HG03039 (cell line): ENCODE data around the gene PSMG3.
"Not testable (repeated sequence)": the region's sequence is repeated elsewhere in the genome, so short reads cannot be mapped to it uniquely, and the experiment has no call there.

Source experiments
- ATAC-seq: cut with Tn5 transposase; IDR thresholded peaks from one replicate; pipeline ENCODE4 v1.9.1; 2021; ENCODE audit warnings: mild to moderate bottlenecking, moderate library complexity; ENCODE audit not compliant: unreplicated experiment

PSMG3 gene

DNA sequence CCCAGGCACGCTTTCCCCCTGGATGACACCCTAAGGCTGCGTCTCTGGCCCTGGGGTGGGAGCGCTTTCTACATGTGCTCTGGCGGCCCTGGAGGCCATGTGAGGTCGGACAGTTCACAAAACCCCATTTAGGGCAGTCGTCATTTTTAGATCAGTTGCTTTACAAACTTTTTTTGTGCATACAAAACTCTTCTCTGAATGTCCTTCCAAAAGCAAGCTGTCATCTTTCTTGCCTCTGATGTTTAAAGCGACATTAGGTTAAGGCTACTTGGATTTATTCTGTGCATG is 33.4 kb downstream of the PSMG3 start:
- ATAC-seq, result no peak

DNA sequence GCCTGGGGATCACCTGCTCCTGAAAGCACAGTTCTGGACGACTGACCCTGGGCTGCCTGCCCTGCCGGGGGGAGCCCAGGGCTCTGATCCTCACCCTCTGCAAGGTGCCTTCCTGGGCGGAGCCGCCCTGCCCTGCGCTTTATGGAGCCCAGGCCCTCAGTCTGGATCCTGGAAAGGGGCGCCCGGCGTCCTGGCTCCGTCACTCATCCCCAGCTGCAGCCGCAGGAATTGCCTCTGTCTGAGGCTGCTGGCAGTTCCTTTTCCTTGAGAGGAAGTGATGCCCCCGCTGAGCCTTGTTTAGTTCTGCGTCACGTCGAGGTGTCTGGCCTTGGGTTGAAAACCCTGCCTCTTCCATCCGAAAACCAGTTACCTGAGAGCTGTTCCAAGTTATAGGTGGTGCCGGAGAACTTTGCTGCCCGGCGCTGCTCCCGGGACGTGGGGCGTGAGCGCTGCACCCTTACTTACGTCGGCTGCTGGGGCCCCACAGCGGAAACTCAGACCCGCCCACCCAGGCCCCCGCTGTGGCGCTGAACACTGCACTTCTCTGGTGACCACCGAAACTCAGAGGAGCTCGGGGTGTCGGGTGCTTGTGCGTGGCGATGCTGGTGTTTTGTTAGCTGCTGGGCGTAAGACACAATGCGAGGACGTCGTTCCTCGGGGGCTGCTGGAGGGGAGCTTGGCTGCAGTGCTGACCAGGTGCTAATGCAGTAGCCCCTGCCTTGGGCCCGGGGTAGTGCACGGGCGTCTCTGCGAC is 34.0 kb downstream of the PSMG3 start:
- no peak for ATAC-seq

- ATAC-seq, result no peak
Measured at GRCh38 chr7:1535100-1535458, 34.8 kb downstream of the PSMG3 start.

- ATAC-seq, result no peak
Measured at GRCh38 chr7:1534330-1535099, 35.3 kb downstream of the PSMG3 start.

GRCh38 chr7:1533547-1534329 is 36.1 kb downstream of the PSMG3 start:
- no peak for ATAC-seq

DNA sequence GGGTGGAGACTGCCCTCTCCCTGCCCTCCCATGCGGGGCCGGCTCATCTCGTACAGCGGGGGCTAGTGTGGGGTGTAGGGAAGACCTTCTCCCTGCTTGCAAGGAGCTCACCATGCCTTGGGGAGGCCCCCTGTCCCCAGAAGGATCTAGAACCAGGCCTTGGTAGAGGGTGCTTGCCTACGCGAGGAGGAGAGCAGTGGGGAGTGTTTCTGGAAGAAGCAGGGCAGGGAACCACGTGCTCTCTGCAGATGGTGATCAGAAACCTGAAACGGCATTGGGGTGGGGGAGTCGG is 36.6 kb downstream of the PSMG3 start:
- no peak for ATAC-seq

DNA sequence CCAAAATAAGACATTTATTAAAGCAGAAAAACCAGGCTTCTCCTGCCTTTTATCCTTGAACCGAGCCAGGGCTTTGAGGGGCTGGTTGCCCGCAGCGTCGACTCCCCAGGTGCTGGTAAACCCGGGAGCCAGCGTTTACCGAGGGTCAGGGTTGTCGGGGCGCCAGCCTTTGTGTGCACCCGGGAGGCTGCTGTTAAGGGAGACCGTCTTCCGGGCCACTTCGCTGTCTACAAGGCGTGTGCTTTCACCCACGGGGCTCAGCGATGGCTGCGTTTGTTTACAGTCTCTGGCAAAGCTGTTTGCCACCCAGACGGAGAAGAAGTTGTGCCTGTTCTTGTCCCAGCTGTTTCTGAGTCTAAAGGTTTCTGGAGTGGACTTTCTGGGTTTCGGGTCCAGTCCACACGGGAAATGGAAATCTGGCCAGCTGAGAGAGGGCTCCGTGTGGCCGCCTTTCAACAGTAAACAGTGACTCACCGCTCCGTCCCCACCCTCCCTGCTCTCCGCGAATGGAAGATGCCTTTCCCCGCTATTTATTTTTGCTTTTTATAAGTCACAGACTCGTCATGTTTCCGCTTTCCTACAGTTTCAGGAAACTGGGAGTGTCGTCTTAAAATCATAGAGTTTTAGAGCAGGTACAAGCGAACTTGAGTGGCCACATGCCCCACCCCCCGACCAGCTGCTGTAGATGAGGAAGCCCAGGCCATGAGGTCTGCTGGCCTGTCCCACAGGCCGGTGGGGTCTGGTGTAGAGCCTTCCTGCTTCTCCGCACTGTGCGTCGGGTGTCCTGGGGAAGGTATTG is 37.2 kb downstream of the PSMG3 start:
- no peak for ATAC-seq

DNA sequence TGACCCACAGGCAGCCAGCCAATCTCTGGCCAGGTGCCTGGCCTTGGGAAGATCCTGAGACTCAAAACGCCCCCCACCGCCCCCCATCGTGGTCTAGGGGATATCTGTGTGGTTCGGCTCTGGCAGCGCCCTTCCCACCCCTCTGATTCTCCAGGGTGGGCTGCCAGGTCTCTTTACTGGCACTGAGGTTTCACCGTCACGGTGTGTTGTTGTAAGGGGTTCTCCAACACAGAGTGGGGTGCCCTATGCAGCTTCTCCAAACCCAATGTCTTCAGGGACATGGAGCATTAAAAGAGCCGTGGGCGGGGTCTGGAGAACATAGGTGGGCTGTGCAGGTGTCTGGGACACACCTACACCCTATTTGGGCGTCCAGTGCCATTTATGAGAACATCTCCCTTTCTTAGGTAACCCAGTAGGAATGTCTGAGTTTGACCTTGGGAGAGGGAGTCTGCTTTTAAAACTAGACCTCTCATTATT is 37.8 kb downstream of the PSMG3 start:
- ATAC-seq, result no peak

GRCh38 chr7:1531263-1531978 is 38.4 kb downstream of the PSMG3 start:
- peak; percentile 21 for ATAC-seq

GRCh38 chr7:1530946-1531262 is 38.9 kb downstream of the PSMG3 start:
- no peak for ATAC-seq

GRCh38 chr7:1529383-1530116 is 40.3 kb downstream of the PSMG3 start:
- no peak for ATAC-seq

DNA sequence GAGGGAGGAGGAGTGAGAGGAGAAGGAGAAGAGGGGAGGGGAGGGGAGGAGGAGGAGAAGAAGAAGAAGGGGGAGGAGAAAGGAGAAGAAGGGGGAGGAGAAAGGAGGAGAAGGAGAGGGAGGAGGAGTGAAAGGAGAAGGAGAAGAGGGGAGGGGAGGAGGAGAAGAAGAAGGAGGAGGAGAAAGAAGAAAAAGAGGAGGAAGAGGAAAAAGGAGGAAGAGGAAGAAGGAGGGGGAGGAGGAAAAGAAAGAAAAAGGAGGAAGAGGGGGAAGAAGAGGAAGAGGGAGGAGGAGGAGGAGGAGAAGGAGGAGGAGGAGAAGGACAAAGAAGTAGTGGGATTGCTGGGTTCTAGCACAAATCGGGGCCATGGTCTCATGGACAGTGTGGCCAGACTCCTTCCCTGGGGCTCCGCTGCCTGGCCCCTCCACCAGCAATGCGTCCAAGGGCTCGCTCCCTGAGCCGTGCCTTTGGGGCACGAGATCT is 43.5 kb downstream of the PSMG3 start:
- no peak for ATAC-seq

DNA sequence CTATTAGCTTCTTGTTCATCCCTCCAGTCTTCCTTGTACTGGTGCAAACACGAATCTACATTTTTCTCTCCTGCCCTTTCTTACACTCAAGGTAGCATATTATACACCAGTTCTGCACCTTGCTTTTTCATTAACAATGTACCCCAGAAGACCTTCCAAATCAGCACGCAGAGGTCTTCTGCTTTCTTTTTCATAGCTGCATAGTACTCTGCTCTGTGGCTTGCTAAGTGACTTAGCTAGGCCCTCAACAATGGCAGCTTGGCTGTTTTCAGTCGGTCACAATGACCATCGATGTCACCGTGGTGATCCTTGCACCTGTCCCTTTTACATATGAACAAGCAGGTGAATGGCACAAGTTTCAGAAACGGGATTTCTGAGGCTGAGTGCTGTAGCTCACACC is 44.4 kb downstream of the PSMG3 start:
- ATAC-seq, result no peak

DNA sequence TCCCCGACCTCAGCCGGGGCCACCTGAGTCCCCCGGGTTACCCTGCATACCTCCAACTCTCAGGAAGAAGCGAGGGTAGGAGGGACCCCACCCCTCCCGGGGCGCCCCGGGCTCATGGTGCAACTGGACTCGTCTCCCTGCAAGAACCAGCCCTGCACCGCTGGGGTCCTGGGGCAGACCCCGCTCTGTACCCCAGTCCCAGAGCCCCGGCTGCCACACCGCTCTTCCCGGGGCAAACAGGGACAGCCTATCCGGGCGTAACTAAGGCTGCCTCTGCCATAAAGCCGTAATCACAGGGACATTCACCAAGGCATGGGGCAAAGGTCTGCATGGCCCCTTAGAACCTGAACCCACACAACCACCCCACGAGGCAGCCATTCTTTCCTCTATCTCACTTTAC is 46.0 kb downstream of the PSMG3 start:
- ATAC-seq, result no peak

DNA sequence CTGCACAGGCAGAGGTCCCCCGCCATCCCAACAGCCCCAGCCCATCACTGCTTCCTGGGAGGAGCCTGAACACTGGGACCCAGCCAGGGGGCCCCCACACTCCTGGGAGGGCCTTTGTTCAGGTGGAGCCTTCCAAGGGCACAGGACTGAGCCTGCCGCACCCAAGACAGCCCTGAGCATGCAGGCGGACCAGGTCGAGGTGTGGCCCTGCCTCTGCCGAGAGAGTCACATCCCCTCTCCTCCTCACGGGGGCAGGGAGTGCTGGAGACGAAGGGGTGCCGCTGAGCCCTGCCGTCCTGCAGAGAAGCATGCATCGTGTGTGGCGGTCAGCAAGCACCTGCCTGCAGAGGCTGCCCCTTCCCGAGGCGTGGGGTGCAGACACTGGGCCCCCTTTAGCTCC is 46.6 kb downstream of the PSMG3 start:
- ATAC-seq, result no peak

GRCh38 chr7:1521456-1521855 is 48.4 kb downstream of the PSMG3 start:
- ATAC-seq, result no peak

GRCh38 chr7:1520539-1521234 is 49.1 kb downstream of the PSMG3 start:
- ATAC-seq, result no peak

GRCh38 chr7:1519322-1519922 is 50.4 kb downstream of the PSMG3 start:
- ATAC-seq, result not testable (repeated sequence)
